Spleen (tissue), 11 donors: ENCODE data around the gene GPR78. TPM values are rescaled to one million over a fixed set of nuclear protein-coding genes. Genes with fewer than 3 reads are reported as not detected.

Experiments
- DNase-seq: peaks from one replicate; pipeline ENCODE4 v3.0.0-alpha.2; 2020
- H3K27ac ChIP-seq, 8 donors: fragments of 200-600 bp; sonication (generic) in 7 of 8; 1 replicate in 4 of 8; 2 replicates in 4 of 8; pipeline versions ENCODE4 v1.5.0 to v1.8.0; 2016 to 2021; ENCODE audit warnings: inconsistent platforms in 4 of 8, mild to moderate bottlenecking in 4 of 8, moderate library complexity in 1 of 8
- H3K27me3 ChIP-seq, 7 donors: fragments of 200-600 bp; sonication (generic) in 6 of 7; replicated peaks in 1 of 7; 1 replicate in 4 of 7; 2 replicates in 3 of 7; pipeline versions ENCODE4 v1.5.0 to v1.8.0; 2016 to 2021; ENCODE audit warnings: inconsistent platforms in 3 of 7, mild to moderate bottlenecking in 1 of 7
- H3K36me3 ChIP-seq, 6 donors: fragments of 200-600 bp; sonication (generic) in 5 of 6; 1 replicate in 4 of 6; 2 replicates in 2 of 6; pipeline versions ENCODE4 v1.5.0 to v1.8.0; 2016 to 2021; ENCODE audit warnings: inconsistent platforms in 2 of 6
- H3K4me1 ChIP-seq, 6 donors: fragments of 200-600 bp; sonication (generic) in 5 of 6; 1 replicate in 3 of 6; 2 replicates in 3 of 6; pipeline versions ENCODE4 v1.5.0 to v1.8.0; 2016 to 2021; ENCODE audit warnings: inconsistent platforms in 3 of 6
- H3K4me3 ChIP-seq, 8 donors: fragments of 200-600 bp; sonication (generic) in 7 of 8; 1 replicate in 4 of 8; 2 replicates in 4 of 8; pipeline versions ENCODE4 v1.5.0 to v1.8.0; 2016 to 2021; ENCODE audit warnings: inconsistent platforms in 4 of 8, mild to moderate bottlenecking in 4 of 8, moderate library complexity in 2 of 8
- H3K9me3 ChIP-seq, 8 donors: fragments of 200-600 bp; sonication (generic) in 7 of 8; 1 replicate in 4 of 8; 2 replicates in 4 of 8; pipeline versions ENCODE4 v1.5.0 to v1.8.0; 2016 to 2021; ENCODE audit warnings: inconsistent platforms in 4 of 8
- POLR2A ChIP-seq, 3 donors: fragments of 450-650 bp; IDR thresholded peaks; one replicate each; pipeline ENCODE4 v1.5.1; 2017; ENCODE audit warnings: antibody characterized with exemption in 3 of 3, mild to moderate bottlenecking in 1 of 3
- POLR2AphosphoS5 ChIP-seq, 3 donors: sonication (generic); formaldehyde crosslinking; IDR thresholded peaks; one replicate each; pipeline ENCODE4 v1.5.1; 2017; ENCODE audit warnings: antibody characterized with exemption in 3 of 3
- WGBS, 5 donors: extraction: QIAGEN DNeasy Blood & Tissue Kit in 3 of 5; methylation state at CpG; one replicate each; pipeline versions ENCODE4 v1.1.5 to v1.1.7; 2013 to 2018; 5-methylcytosine and 5-hydroxymethylcytosine counted together
- intact Hi-C: fragments of 100-400 bp; cut with DNase I; formaldehyde crosslinking; loops from one replicate; pipeline ENCODE4 v1.15.0; 2023; ENCODE audit warnings: low total_unique reads
- polyA plus RNA-seq, 3 donors: library from polyadenylated mRNA; stranded (reverse); fragments of 200-250 nt; gene quantifications; one replicate each; pipeline ENCODE4 v1.2.1, GENCODE V29; 2013
- total RNA-seq, 7 donors: library from RNA; depleted of rRNA in 3 of 7; stranded (reverse); fragments of >200 nt in 3 of 7; fragmentation: NEBNext Ultra II Directional in 4 of 7; extraction: Animal tissue kit (Norgen Biotek cat#: 25700) in 4 of 7; gene quantifications; one replicate each; pipeline versions ENCODE4 v1.1.0 to v1.2.1, GENCODE V29; 2016 to 2021
- TF ChIP-seq, protein P1 (sequence below), 11 experiments: fragments of 200-600 bp in 7 of 11; fragments of 450-650 bp in 4 of 11; sonication (generic) in 4 of 11; IDR thresholded peaks in 8 of 11; conservative IDR thresholded peaks in 3 of 11; 1 replicate in 7 of 11; 2 replicates in 4 of 11; pipeline versions ENCODE4 v1.4.0 to v1.8.0; 2016 to 2021; ENCODE audit warnings: antibody characterized with exemption in 11 of 11, inconsistent platforms in 4 of 11, mild to moderate bottlenecking in 1 of 11
- donor health status: healthy with polysubstance abuse.
- donor health status: DM: no; HTN: no; CAD: no; lungs with moderate emphysema.
- donor health status: DM: no; HTN: no; CAD: no.
- donor health status: Bipolar disorder and iron deficiency.
- donor health status: healthy.
- donor health status: DM: no; HTN: no; CAD: no.
- donor health status: DM: yes; HTN: yes; CAD: no.

Gene GPR78
- total and polyA plus RNA-seq, 10 donors, result 0.07 to 1.5 (median 0.12) TPM; not detected in 5

DNA sequence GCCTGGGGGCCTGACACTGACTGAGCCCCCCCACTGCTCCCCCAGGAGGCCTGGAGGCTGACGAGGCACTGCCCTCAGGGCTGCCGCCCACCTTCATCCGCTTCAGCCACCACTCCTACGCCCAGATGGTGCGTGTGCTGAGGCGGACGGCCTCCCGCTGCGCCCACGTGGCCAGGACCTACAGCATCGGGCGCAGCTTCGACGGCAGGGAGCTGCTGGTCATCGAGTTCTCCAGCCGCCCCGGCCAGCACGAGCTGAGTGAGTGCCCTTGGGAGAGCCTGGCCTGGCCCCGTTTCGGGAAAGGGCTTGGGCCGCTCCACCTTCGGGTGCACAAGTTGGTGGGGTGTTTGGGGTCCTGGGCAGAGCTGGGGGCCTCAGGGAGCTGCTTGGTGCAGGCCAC lies 23.7 kb downstream of the GPR78 start:
- DNase-seq, result no peak
- peaks cover 0 to 39% (median 0%) of the 10 kb centered on the region in 7 donors for H3K27me3 ChIP-seq
- WGBS, 5 donors, result 85 to 91% (median 89%) methylated on average over 11 to 22 of the region's 22 CpGs
- peaks cover 0 to 6% (median 4%) of the 10 kb centered on the region in 6 donors for H3K4me1 ChIP-seq
- H3K4me3 ChIP-seq, result no peak overlapping the region
- intact Hi-C loops, result loop anchor here (10.0 kb wide), 1 partner anchor 311 kb away; no protein-coding TSS in a partner anchor
- no peaks in the 10 kb centered on the region for H3K9me3 ChIP-seq
- H3K27ac ChIP-seq, result no peak overlapping the region
- TF ChIP-seq POLR2AphosphoS5 (IDR thresholded peaks at IDR 0.05) (no peak), POLR2A (IDR thresholded peaks at IDR 0.05) (no peak)
- TF ChIP-seq, protein P1, sequence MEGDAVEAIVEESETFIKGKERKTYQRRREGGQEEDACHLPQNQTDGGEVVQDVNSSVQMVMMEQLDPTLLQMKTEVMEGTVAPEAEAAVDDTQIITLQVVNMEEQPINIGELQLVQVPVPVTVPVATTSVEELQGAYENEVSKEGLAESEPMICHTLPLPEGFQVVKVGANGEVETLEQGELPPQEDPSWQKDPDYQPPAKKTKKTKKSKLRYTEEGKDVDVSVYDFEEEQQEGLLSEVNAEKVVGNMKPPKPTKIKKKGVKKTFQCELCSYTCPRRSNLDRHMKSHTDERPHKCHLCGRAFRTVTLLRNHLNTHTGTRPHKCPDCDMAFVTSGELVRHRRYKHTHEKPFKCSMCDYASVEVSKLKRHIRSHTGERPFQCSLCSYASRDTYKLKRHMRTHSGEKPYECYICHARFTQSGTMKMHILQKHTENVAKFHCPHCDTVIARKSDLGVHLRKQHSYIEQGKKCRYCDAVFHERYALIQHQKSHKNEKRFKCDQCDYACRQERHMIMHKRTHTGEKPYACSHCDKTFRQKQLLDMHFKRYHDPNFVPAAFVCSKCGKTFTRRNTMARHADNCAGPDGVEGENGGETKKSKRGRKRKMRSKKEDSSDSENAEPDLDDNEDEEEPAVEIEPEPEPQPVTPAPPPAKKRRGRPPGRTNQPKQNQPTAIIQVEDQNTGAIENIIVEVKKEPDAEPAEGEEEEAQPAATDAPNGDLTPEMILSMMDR (IDR thresholded peaks at IDR 0.05 in 8 of 11, conservative IDR thresholded peaks at IDR 0.05 in 3 of 11), result no peak
- no peaks in the 10 kb centered on the region for H3K36me3 ChIP-seq

DNA sequence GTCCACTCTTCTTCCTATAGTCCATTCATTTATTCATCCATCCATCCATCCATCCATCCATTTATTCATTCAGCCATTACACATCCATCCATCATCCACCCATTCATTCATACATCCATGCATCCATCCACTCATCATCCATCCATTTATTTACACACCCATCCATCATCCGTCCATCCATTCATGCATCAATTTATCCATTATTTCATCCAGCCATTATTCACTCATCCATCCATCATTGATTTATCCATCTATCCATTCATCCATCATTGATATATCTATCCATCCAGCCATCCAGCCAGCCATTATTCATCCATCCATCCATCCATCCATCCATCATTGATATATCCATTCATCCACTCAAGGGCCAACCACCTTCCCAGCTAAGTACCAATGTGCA lies 25.1 kb downstream of the GPR78 start:
- Histone ChIP-seq H3K36me3 (no peaks in the 10 kb centered on the region), H3K27ac (no peak overlapping the region), H3K27me3 (peaks cover 0 to 50% (median 0%) of the 10 kb centered on the region in 7 donors), H3K9me3 (no peaks in the 10 kb centered on the region), H3K4me3 (no peak overlapping the region), H3K4me1 (peaks cover 0 to 6% (median 4%) of the 10 kb centered on the region in 6 donors)
- intact Hi-C loops, result loop anchor here (10.0 kb wide), 1 partner anchor 310 kb away; no protein-coding TSS in a partner anchor
- DNase-seq, result no peak
- WGBS, 5 donors, result 93 to 97% (median 94%) methylated on average over 1 of the region's 1 CpG
- TF ChIP-seq, protein P1 (IDR thresholded peaks at IDR 0.05 in 8 of 11, conservative IDR thresholded peaks at IDR 0.05 in 3 of 11), result no peak
- TF ChIP-seq POLR2A (IDR thresholded peaks at IDR 0.05), result no peak
- TF ChIP-seq POLR2AphosphoS5 (IDR thresholded peaks at IDR 0.05), result no peak

DNA sequence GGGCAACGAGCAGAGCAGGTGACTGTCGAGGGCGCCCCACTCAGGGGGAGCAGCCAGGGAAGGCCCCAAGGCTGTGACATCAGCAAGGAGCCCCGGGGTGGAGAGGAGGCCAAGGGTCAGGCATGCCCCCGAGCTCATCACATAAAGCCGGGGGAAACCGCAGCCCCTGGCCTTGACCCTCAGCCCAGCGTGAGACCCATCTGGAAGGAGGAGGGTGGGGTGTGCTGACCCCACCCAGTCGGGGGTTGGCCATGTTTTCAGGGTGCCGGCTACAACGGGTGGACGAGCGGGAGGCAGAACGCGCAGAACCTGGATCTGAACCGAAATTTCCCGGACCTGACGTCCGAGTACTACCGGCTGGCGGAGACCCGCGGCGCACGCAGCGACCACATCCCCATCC lies 26.3 kb downstream of the GPR78 start:
- H3K4me3 ChIP-seq, result no peak overlapping the region
- WGBS, 5 donors, result 82 to 90% (median 85%) methylated on average over 22 to 26 of the region's 26 CpGs
- TF ChIP-seq POLR2A (IDR thresholded peaks at IDR 0.05) (no peak), POLR2AphosphoS5 (IDR thresholded peaks at IDR 0.05) (no peak)
- TF ChIP-seq, protein P1 (IDR thresholded peaks at IDR 0.05 in 8 of 11, conservative IDR thresholded peaks at IDR 0.05 in 3 of 11), result no peak
- H3K36me3 ChIP-seq, result no peaks in the 10 kb centered on the region
- H3K4me1 ChIP-seq, result peaks cover 0 to 6% (median 4%) of the 10 kb centered on the region in 6 donors
- DNase-seq, result no peak
- no peaks in the 10 kb centered on the region for H3K9me3 ChIP-seq
- intact Hi-C loops, result loop anchor here (10.0 kb wide), 1 partner anchor 308 kb away; no protein-coding TSS in a partner anchor
- H3K27me3 ChIP-seq, result peaks cover 0 to 50% (median 0%) of the 10 kb centered on the region in 7 donors
- H3K27ac ChIP-seq, result no peak overlapping the region

DNA sequence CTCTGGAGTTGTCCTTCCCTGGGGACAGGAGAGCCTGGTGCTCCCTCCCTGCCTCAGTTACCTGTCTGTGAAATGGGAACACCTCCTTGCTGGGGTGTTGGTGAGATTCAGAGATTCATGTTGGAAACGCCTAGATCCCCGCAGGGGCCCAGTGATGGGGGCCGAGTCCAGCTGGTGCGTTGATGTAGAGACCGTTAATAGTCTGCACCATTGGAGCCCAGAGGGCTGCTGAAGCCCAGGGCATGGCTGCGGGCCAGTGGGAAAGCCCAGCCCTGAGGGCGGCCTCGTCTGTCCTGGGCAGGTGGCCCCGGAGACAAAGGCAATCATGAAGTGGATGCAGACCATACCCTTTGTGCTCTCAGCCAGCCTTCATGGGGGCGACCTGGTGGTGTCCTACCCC lies 26.8 kb downstream of the GPR78 start:
- Histone ChIP-seq H3K27ac (no peak overlapping the region), H3K27me3 (peaks cover 0 to 50% (median 0%) of the 10 kb centered on the region in 7 donors), H3K4me1 (peaks cover 0 to 6% (median 4%) of the 10 kb centered on the region in 6 donors), H3K4me3 (no peak overlapping the region), H3K36me3 (no peaks in the 10 kb centered on the region), H3K9me3 (no peaks in the 10 kb centered on the region)
- intact Hi-C loops, result loop anchor here (10.0 kb wide), 1 partner anchor 308 kb away; no protein-coding TSS in a partner anchor
- no peak for TF ChIP-seq POLR2A (IDR thresholded peaks at IDR 0.05)
- no peak for TF ChIP-seq POLR2AphosphoS5 (IDR thresholded peaks at IDR 0.05)
- TF ChIP-seq, protein P1 (IDR thresholded peaks at IDR 0.05 in 8 of 11, conservative IDR thresholded peaks at IDR 0.05 in 3 of 11), result no peak
- DNase-seq, result no peak
- WGBS, 5 donors, result 40 to 81% (median 72%) methylated on average over 1 to 10 of the region's 10 CpGs
